Neuron (in vitro differentiated cells): Measurements from ENCODE around the gene CC2D1A.

Experiments
- H2AFZ ChIP-seq: one replicate; pipeline ENCODE4 v1.6.1; 2013; ENCODE audit warnings: low read depth, mild to moderate bottlenecking, inconsistent platforms, low read length, moderate library complexity
- H3K27me3 ChIP-seq: one replicate; pipeline ENCODE4 v1.6.1; 2013; ENCODE audit warnings: low read length; ENCODE audit not compliant: insufficient read depth
- H3K36me3 ChIP-seq: one replicate; pipeline ENCODE4 v1.6.1; 2013; ENCODE audit warnings: low read length; ENCODE audit not compliant: insufficient read depth
- H3K4me1 ChIP-seq: one replicate; pipeline ENCODE4 v1.6.1; 2013; ENCODE audit warnings: low read length; ENCODE audit not compliant: insufficient read depth
- H3K4me3 ChIP-seq: 2 replicates; pipeline ENCODE4 v1.5.1; 2013; ENCODE audit warnings: mild to moderate bottlenecking, low read length, moderate library complexity
- H3K9me3 ChIP-seq: one replicate; pipeline ENCODE4 v1.6.1; 2013; ENCODE audit warnings: low read length

The CC2D1A gene

DNA sequence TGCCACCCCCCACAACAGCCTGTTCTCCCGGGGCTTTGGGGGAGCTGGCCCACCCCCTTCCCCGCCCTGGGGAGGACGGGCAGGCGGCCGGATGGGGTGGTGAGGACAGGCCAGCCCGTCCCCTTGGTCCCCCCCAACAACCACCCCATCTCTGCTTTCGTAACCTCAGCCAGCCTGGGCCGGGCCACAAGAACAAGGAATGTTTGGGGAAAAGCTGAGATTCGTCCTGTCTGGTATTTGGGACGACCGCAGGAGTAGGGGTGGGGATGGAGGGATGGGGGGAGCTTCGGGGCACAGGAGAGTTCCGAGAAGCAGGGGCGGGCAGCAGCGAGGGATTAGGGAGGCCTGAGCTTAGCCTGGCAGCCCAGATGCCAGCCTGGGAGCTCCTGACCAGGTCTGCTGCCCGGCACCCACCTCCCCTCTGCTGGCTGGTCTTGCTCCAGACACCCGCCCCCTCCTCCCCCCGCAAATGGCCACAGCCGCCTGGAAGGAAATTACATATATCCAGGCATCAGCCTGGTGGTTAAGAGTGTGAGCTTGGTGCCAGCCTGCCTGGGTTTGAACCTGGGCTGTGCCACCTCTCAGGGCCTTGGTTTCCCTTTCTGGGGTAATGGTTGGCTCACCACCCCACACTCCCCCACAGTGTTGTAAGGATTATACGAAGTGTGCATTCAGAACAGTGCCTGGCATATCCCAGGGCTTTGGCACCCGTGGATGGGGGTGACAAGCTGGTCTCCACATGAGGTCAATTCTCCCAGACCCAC is 32.5 kb downstream of the CC2D1A start, which contains the start of gene PODNL1:
TSS of gene PODNL1 (minus strand) at position 117 of the 764 bp plus-strand sequence. CDS start 236 bp downstream, outside the sequence.
- Histone ChIP-seq H3K27me3 (no peaks in the 10 kb centered on the region), H3K4me3 (peak within 1 kb of the TSS; percentile 29), H3K36me3 (no peaks in the 10 kb centered on the region), H2AFZ (peak within 1 kb of the TSS; percentile 1), H3K4me1 (peaks cover 24% of the 10 kb centered on the region), H3K9me3 (no peaks in the 10 kb centered on the region)

DNA sequence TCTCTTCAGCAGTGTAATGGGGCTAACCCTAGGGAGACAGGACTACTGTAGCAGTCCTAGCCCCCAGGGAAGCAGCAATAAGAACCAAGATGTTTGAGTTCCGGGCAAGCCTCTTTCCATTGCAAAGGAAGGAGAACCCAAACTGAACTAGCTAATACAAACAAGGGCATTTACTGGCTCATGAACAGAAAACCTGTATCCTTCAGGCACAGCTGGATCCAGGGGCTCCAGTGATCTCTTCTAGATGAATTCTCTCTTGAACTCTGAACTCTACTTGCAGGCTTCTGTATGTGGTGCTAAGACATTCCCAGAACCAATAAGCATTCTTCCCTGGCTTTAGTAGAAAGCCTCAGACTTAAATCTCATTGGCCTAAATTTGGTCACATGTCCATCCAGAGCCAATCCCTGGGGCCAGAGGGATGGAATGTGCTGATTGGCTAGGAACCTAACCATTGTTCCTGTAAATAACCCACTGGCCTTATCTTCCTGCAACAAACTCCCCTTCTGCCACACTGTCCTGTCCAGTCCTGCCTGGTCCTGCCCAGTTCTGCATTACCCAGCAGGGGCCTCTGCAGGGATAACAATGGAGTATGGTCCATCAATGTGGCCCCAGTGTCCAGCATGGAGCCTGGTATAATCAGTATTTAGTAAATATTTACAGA is 36.2 kb downstream of the CC2D1A start:
- no peaks in the 10 kb centered on the region for H3K36me3 ChIP-seq
- no peaks in the 10 kb centered on the region for H3K27me3 ChIP-seq
- H3K4me3 ChIP-seq, result no peak overlapping the region
- peaks cover 12% of the 10 kb centered on the region for H3K4me1 ChIP-seq
- no peak overlapping the region for H2AFZ ChIP-seq
- no peaks in the 10 kb centered on the region for H3K9me3 ChIP-seq

DNA sequence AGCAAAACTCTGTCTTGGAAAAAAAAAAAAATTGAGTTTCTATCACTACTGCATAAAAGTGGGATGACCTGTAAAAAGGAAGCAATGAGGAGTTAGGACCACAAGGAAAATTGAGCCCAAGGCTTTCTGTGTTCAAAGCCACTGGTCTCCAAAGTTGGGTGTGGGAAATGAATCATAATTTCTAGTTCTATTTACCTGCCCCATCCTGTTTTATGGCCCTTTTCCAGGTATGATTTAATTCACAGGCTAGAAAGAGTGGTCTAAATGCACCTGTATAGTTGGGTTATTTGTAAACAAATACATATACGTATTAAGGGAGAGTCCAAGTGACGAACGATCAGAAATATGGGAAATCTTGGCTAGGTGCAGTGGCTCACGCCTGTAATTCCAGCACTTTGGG is 40.4 kb downstream of the CC2D1A start:
- no peak overlapping the region for H3K4me3 ChIP-seq
- no peaks in the 10 kb centered on the region for H3K9me3 ChIP-seq
- H3K36me3 ChIP-seq, result no peaks in the 10 kb centered on the region
- no peaks in the 10 kb centered on the region for H3K27me3 ChIP-seq
- H2AFZ ChIP-seq, result no peak overlapping the region
- no peaks in the 10 kb centered on the region for H3K4me1 ChIP-seq

DNA sequence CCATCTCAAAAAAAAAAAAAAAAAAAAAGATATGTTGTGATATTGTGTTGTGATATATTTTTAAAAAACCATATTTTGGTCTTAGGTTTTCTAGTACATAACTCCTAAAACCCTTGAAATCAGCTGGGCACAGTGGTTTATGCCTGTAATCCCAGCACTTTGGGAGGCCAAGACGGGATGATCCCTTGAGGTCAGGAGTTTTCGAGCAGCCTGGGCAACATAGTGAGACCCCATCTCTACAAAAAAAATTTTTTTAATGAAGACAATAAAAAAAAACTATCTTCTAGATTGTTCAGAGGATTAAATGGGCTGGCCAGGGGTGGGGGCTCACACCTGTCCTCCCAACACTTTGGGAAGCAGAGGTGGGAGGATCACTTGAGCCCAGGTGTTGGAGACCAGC is 45.0 kb downstream of the CC2D1A start:
- Histone ChIP-seq H2AFZ (no peak overlapping the region), H3K4me3 (no peak overlapping the region), H3K36me3 (peaks cover 18% of the 10 kb centered on the region), H3K4me1 (peaks cover 7% of the 10 kb centered on the region), H3K9me3 (no peaks in the 10 kb centered on the region), H3K27me3 (no peaks in the 10 kb centered on the region)

DNA sequence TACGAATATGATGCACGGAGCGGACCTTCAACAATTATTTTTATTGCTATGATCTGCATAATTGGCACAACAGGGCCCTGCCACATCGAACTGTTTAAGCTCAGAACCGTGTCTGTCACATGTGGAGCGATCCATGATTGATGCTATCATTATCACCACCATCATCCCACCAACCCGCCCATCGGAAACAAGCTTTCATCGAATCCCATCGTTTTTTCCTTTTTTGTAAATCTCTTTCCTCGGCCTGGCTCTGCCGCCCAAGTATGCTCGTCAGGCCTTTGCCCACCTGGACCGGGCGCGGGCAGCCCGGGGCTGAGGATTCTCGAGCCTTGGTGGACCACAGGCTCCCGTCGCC is 45.8 kb downstream of the CC2D1A start:
- Histone ChIP-seq H3K9me3 (no peaks in the 10 kb centered on the region), H3K27me3 (no peaks in the 10 kb centered on the region), H3K4me3 (peak overlapping the region; percentile 51), H2AFZ (peak overlapping the region; percentile 35), H3K4me1 (peaks cover 7% of the 10 kb centered on the region), H3K36me3 (peaks cover 25% of the 10 kb centered on the region)

DNA sequence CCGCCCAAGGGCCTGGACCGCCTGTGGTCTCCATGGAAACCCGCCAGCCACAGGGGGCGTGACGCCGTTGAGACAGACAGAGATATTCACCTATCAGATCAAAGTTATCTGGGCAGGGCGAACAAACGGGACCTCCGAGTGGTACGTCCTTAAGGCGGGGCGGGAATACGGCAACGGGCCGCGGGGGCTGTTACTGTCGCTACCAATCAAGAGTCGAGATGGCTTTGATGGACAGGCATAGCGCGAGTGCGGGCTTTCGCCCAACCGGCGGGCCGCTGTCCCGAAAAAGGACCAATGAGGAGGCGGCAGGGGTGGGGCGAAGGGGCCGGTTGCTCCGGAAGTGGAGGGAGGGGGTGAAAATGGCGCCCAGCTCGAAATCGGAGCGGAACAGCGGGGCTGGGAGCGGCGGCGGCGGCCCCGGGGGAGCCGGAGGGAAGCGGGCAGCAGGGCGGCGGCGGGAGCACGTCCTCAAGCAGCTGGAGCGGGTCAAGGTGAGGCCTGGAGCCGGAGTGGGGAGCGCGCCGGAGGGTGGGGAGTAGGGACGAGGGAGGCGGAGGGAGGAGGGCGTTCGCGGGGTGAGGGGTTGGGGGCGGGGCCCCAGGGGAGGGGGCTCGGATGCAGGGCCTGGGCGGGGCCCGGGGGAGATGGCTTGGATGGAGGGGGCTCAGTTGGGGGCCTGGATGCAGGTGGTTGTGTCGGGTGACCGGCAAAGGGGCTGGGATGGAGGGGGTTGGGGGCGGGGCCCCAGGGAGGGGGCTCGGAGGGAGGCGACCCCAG is 46.3 kb downstream of the CC2D1A start, which contains the start of gene DCAF15:
TSS of gene DCAF15 (plus strand) at position 356 of the 777 bp plus-strand sequence. CDS start at position 360, 4 bp downstream.
- H3K4me1 ChIP-seq, result peaks cover 7% of the 10 kb centered on the region
- peak within 1 kb of the TSS; percentile 35 for H2AFZ ChIP-seq
- no peaks in the 10 kb centered on the region for H3K9me3 ChIP-seq
- H3K4me3 ChIP-seq, result peak within 1 kb of the TSS; percentile 89
- no peaks in the 10 kb centered on the region for H3K27me3 ChIP-seq
- peaks cover 31% of the 10 kb centered on the region for H3K36me3 ChIP-seq

DNA sequence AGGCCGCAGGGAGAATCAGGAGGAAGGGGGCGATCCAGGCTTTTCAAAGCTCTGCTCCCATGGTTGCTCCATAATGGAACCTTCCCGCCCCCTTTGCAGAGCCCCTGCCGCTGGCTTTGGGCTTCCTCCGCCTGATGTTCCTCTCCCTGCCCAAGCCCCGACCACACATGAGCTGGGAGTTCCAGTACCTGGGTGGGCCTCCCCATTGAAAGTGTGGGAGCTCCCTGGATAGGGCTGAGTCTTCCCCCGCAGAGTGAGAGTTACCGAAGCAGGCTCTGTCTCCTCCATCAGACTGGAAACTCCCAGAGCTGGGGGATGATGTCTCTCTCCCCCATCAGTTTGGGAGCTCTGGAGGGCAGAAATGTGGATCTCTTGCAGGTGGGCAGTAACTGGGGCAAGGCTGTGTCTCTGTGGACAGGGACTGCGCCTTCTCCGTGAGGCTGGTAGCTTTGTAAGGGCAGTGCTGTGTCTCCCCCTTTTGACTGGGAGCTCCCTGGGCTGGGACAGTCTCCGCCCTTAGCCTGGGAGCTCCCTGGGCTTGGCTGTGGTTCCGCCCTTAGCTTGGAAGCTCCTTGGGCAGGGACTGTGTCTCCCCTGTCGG is 47.0 kb downstream of the CC2D1A start:
- no peak overlapping the region for H2AFZ ChIP-seq
- H3K4me3 ChIP-seq, result peak overlapping the region; percentile 89
- no peaks in the 10 kb centered on the region for H3K9me3 ChIP-seq
- no peaks in the 10 kb centered on the region for H3K27me3 ChIP-seq
- H3K36me3 ChIP-seq, result peaks cover 38% of the 10 kb centered on the region
- peaks cover 7% of the 10 kb centered on the region for H3K4me1 ChIP-seq

DNA sequence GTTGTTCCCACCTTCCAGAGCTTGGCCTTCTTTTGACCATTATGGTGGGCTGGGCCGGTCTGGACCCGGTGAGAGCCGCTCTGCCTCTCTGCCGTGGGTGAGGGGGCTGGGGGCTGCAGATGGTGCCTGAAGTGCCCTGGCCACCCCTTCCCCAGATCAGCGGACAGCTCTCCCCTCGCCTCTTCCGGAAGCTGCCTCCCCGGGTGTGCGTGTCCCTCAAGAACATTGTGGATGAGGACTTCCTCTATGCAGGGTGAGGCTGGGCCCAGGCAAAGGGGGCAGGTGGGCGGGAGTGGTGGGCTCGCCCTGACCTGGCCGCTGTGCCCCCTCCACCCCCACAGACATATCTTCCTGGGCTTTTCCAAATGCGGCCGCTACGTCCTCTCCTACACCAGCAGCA is 48.2 kb downstream of the CC2D1A start:
- Histone ChIP-seq H3K4me1 (peaks cover 7% of the 10 kb centered on the region), H2AFZ (no peak overlapping the region), H3K27me3 (no peaks in the 10 kb centered on the region), H3K9me3 (no peaks in the 10 kb centered on the region), H3K4me3 (no peak overlapping the region), H3K36me3 (peaks cover 49% of the 10 kb centered on the region)

DNA sequence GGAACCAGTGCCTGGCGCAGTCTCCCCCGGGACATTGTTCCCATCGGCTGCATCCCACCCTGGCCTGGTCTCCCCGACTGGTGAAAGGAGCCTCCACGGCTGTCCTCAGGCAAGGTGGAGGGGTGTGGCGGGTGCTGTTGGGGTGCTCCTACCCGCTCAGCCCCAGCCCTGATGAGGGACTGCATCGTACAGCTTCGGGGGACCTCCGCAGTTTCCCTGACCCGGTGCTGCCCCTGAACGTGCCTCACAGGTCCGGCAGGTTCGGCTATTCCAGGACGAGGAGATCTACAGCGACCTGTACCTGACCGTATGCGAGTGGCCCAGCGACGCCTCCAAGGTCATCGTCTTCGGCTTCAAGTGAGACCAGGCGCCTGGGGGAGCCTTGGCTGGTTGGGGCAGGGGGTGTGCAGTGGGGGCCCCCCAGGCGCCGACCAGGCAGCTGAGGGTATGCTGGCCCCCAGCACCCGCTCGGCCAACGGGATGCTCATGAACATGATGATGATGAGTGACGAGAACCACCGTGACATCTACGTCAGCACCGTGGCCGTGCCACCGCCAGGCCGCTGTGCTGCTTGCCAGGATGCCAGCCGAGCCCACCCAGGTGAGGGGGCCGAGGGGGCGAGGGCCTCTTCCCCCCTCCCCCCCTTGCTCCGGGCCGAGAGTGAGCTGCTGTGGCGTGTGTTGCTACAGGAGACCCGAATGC is 49.8 kb downstream of the CC2D1A start:
- Histone ChIP-seq H2AFZ (no peak overlapping the region), H3K4me3 (no peak overlapping the region), H3K27me3 (no peaks in the 10 kb centered on the region), H3K9me3 (no peaks in the 10 kb centered on the region), H3K4me1 (peaks cover 7% of the 10 kb centered on the region), H3K36me3 (peaks cover 64% of the 10 kb centered on the region)

DNA sequence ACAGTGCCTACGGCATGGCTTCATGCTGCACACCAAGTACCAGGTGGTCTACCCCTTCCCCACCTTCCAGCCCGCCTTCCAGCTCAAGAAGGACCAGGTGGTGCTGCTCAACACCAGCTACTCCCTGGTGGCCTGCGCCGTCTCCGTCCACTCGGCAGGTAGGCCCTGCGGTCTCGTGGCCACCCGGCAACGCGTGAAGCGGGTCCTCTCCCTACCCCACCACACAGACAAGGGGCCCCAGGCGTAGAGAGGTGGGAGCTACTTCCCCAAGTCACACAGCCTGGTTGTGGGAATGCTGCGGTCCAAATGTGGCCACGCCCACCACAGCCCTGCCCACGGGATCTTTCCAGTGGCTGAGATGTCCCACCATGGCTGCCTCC is 50.4 kb downstream of the CC2D1A start:
- H3K4me3 ChIP-seq, result no peak overlapping the region

DNA sequence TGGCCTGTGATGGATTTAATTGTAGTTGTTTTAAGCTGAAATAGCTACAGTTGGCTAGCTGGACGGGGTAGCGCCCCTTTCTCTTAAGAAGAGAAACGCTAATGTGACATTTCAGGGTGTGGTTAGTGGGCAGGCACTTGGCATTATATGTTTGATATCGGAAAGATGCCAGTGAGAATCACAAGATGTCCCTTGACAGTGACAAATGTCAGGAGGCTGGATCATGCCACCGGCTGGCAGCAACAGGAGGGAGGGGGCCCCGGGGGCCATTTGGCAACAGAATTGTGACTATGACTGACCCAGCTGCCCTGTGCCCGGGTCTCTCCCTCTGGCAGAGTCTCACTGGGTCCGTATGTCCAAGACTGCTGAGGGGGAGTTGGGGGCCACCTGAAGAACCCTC is 51.0 kb downstream of the CC2D1A start:
- Histone ChIP-seq H2AFZ (no peak overlapping the region), H3K36me3 (peaks cover 66% of the 10 kb centered on the region), H3K9me3 (no peaks in the 10 kb centered on the region), H3K4me3 (no peak overlapping the region), H3K4me1 (peaks cover 7% of the 10 kb centered on the region), H3K27me3 (no peaks in the 10 kb centered on the region)

More for the DNA sequence above, 50.4 kb downstream of the CC2D1A start:
- H3K9me3 ChIP-seq, result no peaks in the 10 kb centered on the region
- no peaks in the 10 kb centered on the region for H3K27me3 ChIP-seq
- H3K36me3 ChIP-seq, result peaks cover 66% of the 10 kb centered on the region
- no peak overlapping the region for H2AFZ ChIP-seq
- H3K4me1 ChIP-seq, result peaks cover 7% of the 10 kb centered on the region

DNA sequence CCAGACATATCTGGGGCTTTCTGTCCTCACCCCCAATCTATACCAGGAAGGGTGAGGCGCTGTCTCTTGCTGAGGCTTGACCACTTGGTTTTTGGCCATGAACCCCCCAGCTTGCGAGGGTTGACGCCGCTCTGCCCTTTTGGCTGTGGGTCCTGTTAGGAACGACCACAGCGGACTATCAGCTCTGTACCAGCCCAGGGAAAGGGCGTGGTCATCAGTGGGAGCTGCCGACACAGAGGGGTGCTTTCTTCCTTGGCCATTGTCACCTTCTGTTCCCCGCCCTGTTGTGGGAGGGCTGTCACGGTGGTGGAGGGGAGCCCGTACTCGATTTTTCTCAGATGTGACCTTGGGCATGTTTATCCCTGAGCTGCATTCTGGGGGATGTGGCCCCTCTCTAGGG is 52.0 kb downstream of the CC2D1A start:
- H2AFZ ChIP-seq, result no peak overlapping the region
- no peak overlapping the region for H3K4me3 ChIP-seq
- H3K36me3 ChIP-seq, result peaks cover 69% of the 10 kb centered on the region
- H3K27me3 ChIP-seq, result no peaks in the 10 kb centered on the region
- H3K4me1 ChIP-seq, result peaks cover 7% of the 10 kb centered on the region
- H3K9me3 ChIP-seq, result no peaks in the 10 kb centered on the region
